ENCODE data around the gene TBC1D23.
"Not testable (repeated sequence)": the region's sequence is repeated elsewhere in the genome, so short reads cannot be mapped to it uniquely, and the experiment has no call there.

The TBC1D23 gene

GRCh38 chr3:100257586-100257985 lies 3.2 kb upstream of the TBC1D23 start:
- no peak for DNase-seq

GRCh38 chr3:100260081-100260684 lies 609 bp upstream of the TBC1D23 start:
- DNase-seq = no peak

- no peak for DNase-seq
Measured at GRCh38 chr3:100261485-100261903, 702 bp downstream of the TBC1D23 start.

- DNase-seq = not testable (repeated sequence)
Measured at GRCh38 chr3:100262925-100263324, 2.1 kb downstream of the TBC1D23 start.

- no peak for DNase-seq
Measured at GRCh38 chr3:100263583-100263982, 2.8 kb downstream of the TBC1D23 start.

- DNase-seq = no peak
Measured at GRCh38 chr3:100264242-100264641, 3.5 kb downstream of the TBC1D23 start.

GRCh38 chr3:100265016-100265415 lies 4.2 kb downstream of the TBC1D23 start:
- no peak for DNase-seq

- DNase-seq = no peak
Measured at GRCh38 chr3:100266531-100266930, 5.7 kb downstream of the TBC1D23 start.

- DNase-seq = no peak
Measured at GRCh38 chr3:100268156-100268555, 7.4 kb downstream of the TBC1D23 start.

GRCh38 chr3:100269001-100269400 lies 8.2 kb downstream of the TBC1D23 start:
- no peak for DNase-seq

GRCh38 chr3:100269410-100270214 lies 8.8 kb downstream of the TBC1D23 start:
- no peak for DNase-seq

GRCh38 chr3:100270215-100270583 lies 9.4 kb downstream of the TBC1D23 start:
- no peak for DNase-seq

GRCh38 chr3:100271522-100271921 lies 10.7 kb downstream of the TBC1D23 start:
- DNase-seq = no peak

GRCh38 chr3:100272797-100273611 lies 12.2 kb downstream of the TBC1D23 start:
- not testable (repeated sequence) for DNase-seq

- no peak for DNase-seq
Measured at GRCh38 chr3:100274361-100274760, 13.6 kb downstream of the TBC1D23 start.

- no peak for DNase-seq
Measured at GRCh38 chr3:100277255-100277800, 16.5 kb downstream of the TBC1D23 start.

GRCh38 chr3:100278910-100279309 lies 18.1 kb downstream of the TBC1D23 start:
- DNase-seq = no peak

- DNase-seq = no peak
Measured at GRCh38 chr3:100288288-100288894, 27.6 kb downstream of the TBC1D23 start.

- DNase-seq = no peak
Measured at GRCh38 chr3:100289339-100289738, 28.5 kb downstream of the TBC1D23 start.

- no peak for DNase-seq
Measured at GRCh38 chr3:100295089-100295488, 34.3 kb downstream of the TBC1D23 start.

- no peak for DNase-seq
Measured at GRCh38 chr3:100297784-100298183, 37.0 kb downstream of the TBC1D23 start.

- DNase-seq = no peak
Measured at GRCh38 chr3:100299016-100299415, 38.2 kb downstream of the TBC1D23 start.

- no peak for DNase-seq
Measured at GRCh38 chr3:100306695-100307094, 45.9 kb downstream of the TBC1D23 start.

All from NCI-H526 treated with DMSO at 0.1 percent for 48 hours (cell line).